Epithelial cell of proximal tubule (primary cell): ENCODE measurements around the gene NRAP. TPM values are rescaled to one million over a fixed set of nuclear protein-coding genes. Genes with fewer than 3 reads are reported as not detected.

Source experiments
- DNase-seq: peaks from one replicate; pipeline ENCODE4 v3.0.0-alpha.2; 2011; ENCODE audit warnings: low read depth
- H3K4me3 ChIP-seq: 2 replicates; pipeline ENCODE4 v1.5.1; 2011; ENCODE audit warnings: low read depth, mild to moderate bottlenecking, low read length
- total RNA-seq: library from RNA; depleted of rRNA; stranded (reverse); fragments of >200 nt; gene quantifications from 2 replicates; pipeline ENCODE4 v1.2.3, GENCODE V29; 2015
- TF ChIP-seq, protein P1 (sequence below): conservative IDR thresholded peaks from 2 replicates; pipeline ENCODE4 v1.5.1; 2012; ENCODE audit warnings: low read depth, mild to moderate bottlenecking, low read length

Gene NRAP
- total RNA-seq, 1 donor from 2014 or later = not detected

DNA sequence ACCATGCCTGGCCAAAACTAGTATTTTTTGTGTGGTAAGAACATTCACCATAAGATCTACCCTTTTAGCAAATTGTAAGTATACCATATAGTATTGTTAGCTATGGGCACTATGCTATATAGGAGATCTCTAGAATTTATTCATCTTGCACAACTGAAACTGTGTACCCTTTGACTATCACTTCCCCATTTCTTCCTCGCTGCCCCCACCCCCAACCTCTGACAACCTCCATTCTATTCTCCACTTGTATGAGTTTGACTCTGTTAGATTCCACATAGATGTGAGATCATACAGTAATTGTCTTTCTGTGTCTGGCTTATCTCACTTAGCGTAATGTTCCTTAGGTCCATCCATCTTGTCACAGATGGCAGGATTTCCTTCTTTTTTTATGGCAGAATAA is 19.5 kb upstream of the NRAP start:
- no peak overlapping the region for H3K4me3 ChIP-seq
- TF ChIP-seq, protein P1, sequence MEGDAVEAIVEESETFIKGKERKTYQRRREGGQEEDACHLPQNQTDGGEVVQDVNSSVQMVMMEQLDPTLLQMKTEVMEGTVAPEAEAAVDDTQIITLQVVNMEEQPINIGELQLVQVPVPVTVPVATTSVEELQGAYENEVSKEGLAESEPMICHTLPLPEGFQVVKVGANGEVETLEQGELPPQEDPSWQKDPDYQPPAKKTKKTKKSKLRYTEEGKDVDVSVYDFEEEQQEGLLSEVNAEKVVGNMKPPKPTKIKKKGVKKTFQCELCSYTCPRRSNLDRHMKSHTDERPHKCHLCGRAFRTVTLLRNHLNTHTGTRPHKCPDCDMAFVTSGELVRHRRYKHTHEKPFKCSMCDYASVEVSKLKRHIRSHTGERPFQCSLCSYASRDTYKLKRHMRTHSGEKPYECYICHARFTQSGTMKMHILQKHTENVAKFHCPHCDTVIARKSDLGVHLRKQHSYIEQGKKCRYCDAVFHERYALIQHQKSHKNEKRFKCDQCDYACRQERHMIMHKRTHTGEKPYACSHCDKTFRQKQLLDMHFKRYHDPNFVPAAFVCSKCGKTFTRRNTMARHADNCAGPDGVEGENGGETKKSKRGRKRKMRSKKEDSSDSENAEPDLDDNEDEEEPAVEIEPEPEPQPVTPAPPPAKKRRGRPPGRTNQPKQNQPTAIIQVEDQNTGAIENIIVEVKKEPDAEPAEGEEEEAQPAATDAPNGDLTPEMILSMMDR = no peak
- DNase-seq = no peak

DNA sequence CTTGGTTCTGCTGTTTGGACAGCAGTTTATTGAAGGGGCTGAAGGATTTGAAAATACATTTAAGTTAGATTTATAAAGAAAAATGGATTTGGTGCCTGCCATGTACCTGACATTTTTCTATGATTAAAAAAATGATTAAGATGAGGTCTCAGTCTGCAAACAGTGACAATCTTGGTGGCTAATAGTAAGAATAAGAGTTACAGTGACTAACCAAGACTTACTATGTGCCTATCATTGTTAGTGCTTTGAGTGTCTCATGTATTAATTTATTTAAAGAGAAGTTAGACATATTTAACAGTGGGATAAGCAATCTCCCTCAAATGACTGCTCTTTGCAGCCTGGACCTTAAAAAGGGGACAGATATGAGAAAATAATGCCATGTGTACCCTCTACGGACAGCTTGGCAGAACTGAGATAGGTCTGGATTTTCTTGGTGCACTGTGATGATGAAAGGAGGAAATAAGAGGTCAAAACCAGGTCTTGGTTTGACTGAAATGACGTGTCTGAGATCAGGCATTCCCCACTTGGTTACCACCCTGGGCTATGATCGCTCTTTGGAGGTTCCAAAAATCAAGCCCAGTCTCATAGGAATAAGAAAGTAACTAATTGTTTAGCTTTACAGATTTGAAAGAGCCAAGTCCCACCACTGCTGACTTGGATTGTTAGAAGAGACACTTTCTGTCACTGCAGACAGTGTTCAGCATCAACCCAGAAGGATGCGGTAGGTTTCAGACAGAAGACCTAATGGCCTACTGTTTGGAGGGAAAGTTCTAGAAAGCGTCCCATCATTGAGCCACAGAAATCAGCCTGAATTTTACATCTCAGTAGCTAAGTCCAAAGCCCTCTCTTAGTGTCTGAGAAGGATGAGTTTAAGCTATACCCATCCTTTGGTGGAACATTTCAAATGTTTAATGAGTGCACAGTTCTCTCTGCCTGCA is 18.0 kb upstream of the NRAP start:
- TF ChIP-seq, protein P1 = no peak
- H3K4me3 ChIP-seq = no peak overlapping the region
- no peak for DNase-seq

DNA sequence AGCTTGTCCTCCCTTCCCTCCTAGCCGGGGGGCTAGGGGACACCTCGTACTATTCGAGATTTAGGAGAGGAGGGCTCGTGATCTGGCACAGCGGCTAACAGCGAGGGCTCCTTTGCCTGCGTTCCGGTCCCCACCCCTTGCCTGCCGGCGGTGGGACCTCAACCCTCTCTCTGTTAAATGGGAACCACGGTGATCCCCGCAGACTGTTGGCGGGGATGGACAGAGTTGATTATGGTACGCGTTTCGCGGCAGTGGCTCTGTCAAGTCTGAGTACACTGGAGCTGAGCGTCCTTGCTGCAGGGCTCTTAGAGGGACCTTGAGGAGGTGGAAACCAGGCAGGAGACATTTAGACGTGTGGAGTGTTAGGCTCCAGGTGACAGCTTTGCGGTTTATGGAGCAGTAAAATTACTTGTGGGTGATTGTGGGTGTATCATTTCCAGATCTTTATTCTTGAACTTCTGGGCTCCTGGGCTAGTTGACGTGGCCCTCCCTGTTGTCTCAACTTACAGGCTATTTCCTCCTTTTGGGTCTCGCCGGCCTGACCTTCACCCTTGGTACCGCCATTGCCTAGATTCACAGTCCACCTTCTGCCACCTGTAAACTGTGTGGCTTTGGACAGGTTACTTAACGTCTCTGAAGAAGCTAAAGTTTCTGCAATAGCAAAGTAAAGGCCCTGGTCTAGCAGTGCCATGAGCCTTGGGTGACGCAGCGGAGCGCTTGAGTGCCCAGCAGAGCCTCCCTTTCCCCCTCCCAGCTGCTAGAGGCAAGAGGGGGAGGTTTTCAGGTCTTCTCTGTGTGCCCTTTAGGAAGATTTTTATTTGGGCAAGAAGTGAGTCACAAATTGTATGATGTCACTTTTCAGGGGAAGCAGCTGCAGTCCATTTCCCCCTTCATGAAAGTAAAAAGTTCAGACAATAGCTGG is 16.6 kb upstream of the NRAP start:
- TF ChIP-seq, protein P1 = no peak
- H3K4me3 ChIP-seq = peak overlapping the region; percentile 93
- peak; percentile 37 for DNase-seq

DNA sequence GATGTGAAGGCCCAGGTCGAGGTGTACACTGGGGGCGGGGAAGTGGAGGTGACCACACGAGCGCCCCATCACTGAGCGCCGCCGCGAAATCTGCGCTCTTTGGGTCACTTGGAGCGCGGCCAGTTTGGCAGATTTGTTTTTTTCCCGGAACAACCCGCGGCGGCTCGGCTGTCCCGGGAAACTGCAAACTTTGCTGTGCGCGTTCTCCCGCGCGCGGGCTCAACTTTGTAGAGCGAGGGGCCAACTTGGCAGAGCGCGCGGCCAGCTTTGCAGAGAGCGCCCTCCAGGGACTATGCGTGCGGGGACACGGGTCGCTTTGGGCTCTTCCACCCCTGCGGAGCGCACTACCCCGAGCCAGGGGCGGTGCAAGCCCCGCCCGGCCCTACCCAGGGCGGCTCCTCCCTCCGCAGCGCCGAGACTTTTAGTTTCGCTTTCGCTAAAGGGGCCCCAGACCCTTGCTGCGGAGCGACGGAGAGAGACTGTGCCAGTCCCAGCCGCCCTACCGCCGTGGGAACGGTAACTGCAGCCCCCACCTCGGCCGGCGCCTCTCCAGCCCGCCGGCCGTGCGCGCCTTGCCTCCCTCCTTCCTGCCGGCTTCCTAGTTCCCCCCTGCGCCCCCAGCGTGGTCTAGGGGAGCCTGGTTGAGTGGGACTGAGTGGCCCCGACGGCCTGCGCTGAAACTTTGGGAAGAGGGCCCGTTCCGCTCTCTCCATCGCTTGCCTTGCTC is 15.8 kb upstream of the NRAP start, which contains the start of gene CASP7:
TSS of gene CASP7 (plus strand) at position 450 of the 727 bp plus-strand sequence. CDS start 17,582 bp downstream, outside the sequence.
- peak within 1 kb of the TSS; percentile 93 for H3K4me3 ChIP-seq
- TF ChIP-seq, protein P1 = no peak
- DNase-seq = no peak

DNA sequence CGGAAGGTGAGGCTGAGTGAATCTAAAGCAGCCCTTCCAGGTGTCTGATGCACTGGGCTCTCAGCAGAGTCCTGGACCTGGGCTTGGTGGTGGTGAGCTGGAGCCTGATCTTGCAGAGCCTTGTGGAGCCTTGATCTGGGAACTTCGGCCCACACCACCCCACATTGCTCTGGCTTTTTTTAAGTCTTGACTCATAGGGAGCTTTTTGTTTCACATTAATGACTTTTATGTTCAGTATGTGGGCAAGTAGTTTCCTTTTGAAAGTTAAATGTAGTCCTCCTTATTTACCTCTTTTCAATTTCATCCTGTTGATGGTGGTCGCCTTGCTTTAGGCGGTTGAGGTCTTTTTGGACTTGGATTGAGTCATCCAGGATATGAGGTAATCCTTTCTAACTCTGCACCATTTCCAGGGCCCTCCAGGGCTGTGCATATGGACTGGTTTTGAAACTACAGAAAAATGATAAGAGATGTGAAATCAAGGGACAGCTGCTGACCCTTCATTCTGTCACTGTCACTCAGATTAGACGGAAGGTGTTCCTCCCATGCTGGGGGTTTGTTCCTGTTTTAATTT is 2.9 kb upstream of the NRAP start:
- H3K4me3 ChIP-seq = no peak overlapping the region
- no peak for DNase-seq
- TF ChIP-seq, protein P1 = no peak

GRCh38 chr10:113665806-113666354 is 2.0 kb upstream of the NRAP start:
- DNase-seq = no peak
- H3K4me3 ChIP-seq = no peak overlapping the region
- TF ChIP-seq, protein P1 = no peak
